B cell (primary cell): ENCODE data around the gene PRUNE1. TPM values are rescaled to one million over a fixed set of nuclear protein-coding genes. Genes with fewer than 3 reads are reported as not detected.

Experiments
- ATAC-seq: fragments of 200-7000 bp; cut with Tn5 transposase; one replicate; pipeline ENCODE4 v1.10.0; 2021; ENCODE audit warnings: low read depth, mild to moderate bottlenecking, moderate number of reproducible peaks, moderate library complexity
- CTCF ChIA-PET: fragments of 350-600 bp; sonication (Branson Sonifier 250); formaldehyde crosslinking; loops from one replicate; lab custom pipeline; 2021; ENCODE audit warnings: antibody characterized with exemption, inconsistent platforms; lab: Charles Lee
- POLR2A ChIA-PET: fragments of 350-600 bp; sonication (Branson Sonifier 250); formaldehyde crosslinking; loops from one replicate; lab custom pipeline; 2021; ENCODE audit warnings: antibody characterized with exemption; lab: Charles Lee
- DNase-seq: peaks from one replicate; pipeline ENCODE4 v3.0.0; 2013
- H2AFZ ChIP-seq: 2 replicates; pipeline ENCODE4 v1.6.1; 2012; ENCODE audit warnings: mild to moderate bottlenecking, low read depth, low read length; ENCODE audit not compliant: insufficient read depth, poor library complexity, severe bottlenecking
- H3K27ac ChIP-seq, 2 donors: 1 replicate in 1 of 2; 2 replicates in 1 of 2; pipeline ENCODE4 v1.5.1; 2012 to 2013; ENCODE audit warnings: low read length in 2 of 2, mild to moderate bottlenecking in 2 of 2, moderate library complexity in 1 of 2
- H3K27me3 ChIP-seq, 4 experiments: fragments of 200-600 bp in 1 of 4; sonication (generic) in 1 of 4; replicated peaks in 1 of 4; 1 replicate in 2 of 4; 2 replicates in 2 of 4; pipeline versions ENCODE4 v1.6.1 to v1.7.0; 2013 to 2016; ENCODE audit warnings: low read length in 3 of 4, mild to moderate bottlenecking in 2 of 4, mixed read lengths in 1 of 4, moderate library complexity in 1 of 4; ENCODE audit not compliant: insufficient read depth in 4 of 4, control insufficient read depth in 3 of 4; ENCODE audit errors: control extremely low read depth in 1 of 4
- H3K36me3 ChIP-seq, 2 experiments: replicated peaks in 1 of 2; 1 replicate in 1 of 2; 2 replicates in 1 of 2; pipeline versions ENCODE4 v1.6.1 to v1.7.1; 2013; ENCODE audit warnings: low read length in 1 of 2; ENCODE audit not compliant: insufficient read depth in 2 of 2, control insufficient read depth in 1 of 2; ENCODE audit errors: control extremely low read depth in 1 of 2, extremely low read depth in 1 of 2
- H3K4me1 ChIP-seq, 2 donors: fragments of 200-600 bp in 1 of 2; sonication (generic) in 1 of 2; 1 replicate in 1 of 2; 2 replicates in 1 of 2; pipeline versions ENCODE4 v1.5.1 to v1.6.1; 2013 to 2017; ENCODE audit warnings: low read length in 2 of 2; ENCODE audit not compliant: control insufficient read depth in 2 of 2, insufficient read depth in 2 of 2
- H3K4me2 ChIP-seq: replicated peaks from 2 replicates; pipeline ENCODE3; 2012; ENCODE audit warnings: mild to moderate bottlenecking, low read depth, low read length; ENCODE audit not compliant: poor library complexity, severe bottlenecking
- H3K4me3 ChIP-seq, 5 experiments: fragments of 200-600 bp in 1 of 5; sonication (generic) in 1 of 5; 1 replicate in 3 of 5; 2 replicates in 2 of 5; pipeline versions ENCODE4 v1.5.1 to v1.7.0; 2011 to 2016; ENCODE audit warnings: low read length in 4 of 5, mild to moderate bottlenecking in 4 of 5, low read depth in 2 of 5, control low read depth in 1 of 5, moderate library complexity in 1 of 5; ENCODE audit not compliant: insufficient read depth in 1 of 5; ENCODE audit errors: control extremely low read depth in 1 of 5, extremely low read depth in 1 of 5
- H3K79me2 ChIP-seq: fragments of 200-600 bp; sonication (generic); one replicate; pipeline ENCODE4 v1.6.0; 2016; ENCODE audit warnings: low read length; ENCODE audit not compliant: control insufficient read depth, insufficient read depth
- H3K9ac ChIP-seq: fragments of 200-600 bp; sonication (generic); 2 replicates; pipeline ENCODE4 v1.6.1; 2017; ENCODE audit warnings: mild to moderate bottlenecking, low read length, moderate library complexity
- H3K9me3 ChIP-seq, 3 donors: one replicate each; pipeline versions ENCODE4 v1.6.1 to v1.7.1; 2013; ENCODE audit warnings: low read length in 2 of 3; ENCODE audit not compliant: control insufficient read depth in 2 of 3, insufficient read depth in 1 of 3; ENCODE audit errors: control extremely low read depth in 1 of 3
- H4K20me1 ChIP-seq: 2 replicates; pipeline ENCODE4 v1.6.0; 2012; ENCODE audit warnings: mild to moderate bottlenecking, low read length; ENCODE audit not compliant: insufficient read depth, control insufficient read depth, poor library complexity, severe bottlenecking
- H3K27ac Mint-ChIP-seq: one replicate; pipeline ENCODE4 v1.8.0; 2021; ENCODE audit warnings: mixed read lengths
- H3K27me3 Mint-ChIP-seq: one replicate; pipeline ENCODE4 v1.8.0; 2021; ENCODE audit warnings: mixed read lengths
- H3K4me1 Mint-ChIP-seq: one replicate; pipeline ENCODE4 v1.8.0; 2021; ENCODE audit warnings: mixed read lengths
- H3K4me3 Mint-ChIP-seq: one replicate; pipeline ENCODE4 v1.8.0; 2021; ENCODE audit warnings: mixed read lengths
- H3K9me3 Mint-ChIP-seq: one replicate; pipeline ENCODE4 v1.8.0; 2022; ENCODE audit warnings: mixed read lengths; ENCODE audit not compliant: insufficient read depth
- EZH2 ChIP-seq: IDR thresholded peaks from 2 replicates; pipeline ENCODE4 v1.6.1; 2012; ENCODE audit warnings: borderline replicate concordance, low read depth, mild to moderate bottlenecking, moderate library complexity, low read length; ENCODE audit not compliant: insufficient read depth, poor library complexity, severe bottlenecking
- WGBS: methylation state at CpG from one replicate; pipeline ENCODE4 v1.1.5; 2013; ENCODE audit warnings: missing lambda C conversion rate; ENCODE audit not compliant: insufficient coverage; 5-methylcytosine and 5-hydroxymethylcytosine counted together
- intact Hi-C: fragments of 100-400 bp; cut with micrococcal nuclease; formaldehyde crosslinking; loops from one replicate; pipeline ENCODE4 v1.10.0; 2022
- polyA plus RNA-seq: library from polyadenylated mRNA; depleted of rRNA; stranded (reverse); fragments of >200 nt; gene quantifications from 2 replicates; pipeline ENCODE4 v1.2.3, GENCODE V29; 2012
- total RNA-seq, 2 donors: library from RNA; stranded (reverse); fragments of 120-200 nt in 1 of 2; gene quantifications; 1 replicate in 1 of 2; 2 replicates in 1 of 2; pipeline versions ENCODE4 v1.2.3 to v1.2.4, GENCODE V29; 2013 to 2022
- TF ChIP-seq, protein P1 (sequence below): fragments of 200-600 bp; IDR thresholded peaks from one replicate; pipeline ENCODE4 v1.8.0; 2022; ENCODE audit warnings: antibody characterized with exemption, mild to moderate bottlenecking

Gene PRUNE1
- total and polyA plus RNA-seq, 2 donors (not counting 1 experiment from before 2014, with no cell fraction given): 15.9 to 21.3 TPM

DNA sequence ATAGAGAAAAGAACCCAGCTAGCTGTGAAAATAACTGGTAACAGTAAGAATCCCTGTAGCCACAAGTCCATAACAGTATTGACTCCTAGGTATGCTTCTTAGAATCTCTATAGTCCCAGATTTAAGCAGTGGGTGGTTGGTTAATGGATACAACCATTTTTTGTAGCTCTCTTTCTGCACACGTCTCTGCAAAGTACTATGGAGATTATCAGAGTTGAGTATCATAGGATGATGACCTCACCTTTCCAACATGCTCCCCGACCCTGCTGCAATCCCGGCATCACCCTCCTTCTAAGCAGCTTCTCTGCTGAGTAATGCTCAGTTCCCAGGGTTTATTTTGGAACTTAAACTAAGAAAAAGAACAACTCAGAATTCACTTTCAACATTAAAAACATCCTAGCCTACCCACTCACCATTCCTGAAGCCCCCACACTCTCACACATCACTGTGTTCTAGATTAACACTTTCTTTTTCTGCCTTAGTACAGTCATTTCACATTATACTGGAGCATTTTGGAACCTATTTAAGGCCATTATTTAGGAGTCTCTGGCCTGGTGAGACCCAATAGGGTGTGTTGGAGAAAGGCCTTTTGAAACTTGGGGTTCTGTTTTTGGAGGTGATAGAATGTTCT lies 54.6 kb downstream of the PRUNE1 start:
- WGBS: 92% methylated on average over 2 of the region's 3 CpGs
- H3K4me2 ChIP-seq: no peak overlapping the region
- POLR2A ChIA-PET: no interaction called here
- H3K4me1 ChIP-seq: peaks cover 10 to 12% of the 10 kb centered on the region in 2 donors
- DNase-seq (no peak), ATAC-seq (no peak)
- H3K9me3 Mint-ChIP-seq: no peaks in the 10 kb centered on the region
- peaks cover 6% of the 10 kb centered on the region for H4K20me1 ChIP-seq
- no peak overlapping the region for H3K27ac ChIP-seq
- TF ChIP-seq EZH2: no peak
- TF ChIP-seq, protein P1, sequence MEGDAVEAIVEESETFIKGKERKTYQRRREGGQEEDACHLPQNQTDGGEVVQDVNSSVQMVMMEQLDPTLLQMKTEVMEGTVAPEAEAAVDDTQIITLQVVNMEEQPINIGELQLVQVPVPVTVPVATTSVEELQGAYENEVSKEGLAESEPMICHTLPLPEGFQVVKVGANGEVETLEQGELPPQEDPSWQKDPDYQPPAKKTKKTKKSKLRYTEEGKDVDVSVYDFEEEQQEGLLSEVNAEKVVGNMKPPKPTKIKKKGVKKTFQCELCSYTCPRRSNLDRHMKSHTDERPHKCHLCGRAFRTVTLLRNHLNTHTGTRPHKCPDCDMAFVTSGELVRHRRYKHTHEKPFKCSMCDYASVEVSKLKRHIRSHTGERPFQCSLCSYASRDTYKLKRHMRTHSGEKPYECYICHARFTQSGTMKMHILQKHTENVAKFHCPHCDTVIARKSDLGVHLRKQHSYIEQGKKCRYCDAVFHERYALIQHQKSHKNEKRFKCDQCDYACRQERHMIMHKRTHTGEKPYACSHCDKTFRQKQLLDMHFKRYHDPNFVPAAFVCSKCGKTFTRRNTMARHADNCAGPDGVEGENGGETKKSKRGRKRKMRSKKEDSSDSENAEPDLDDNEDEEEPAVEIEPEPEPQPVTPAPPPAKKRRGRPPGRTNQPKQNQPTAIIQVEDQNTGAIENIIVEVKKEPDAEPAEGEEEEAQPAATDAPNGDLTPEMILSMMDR: no peak
- no peak overlapping the region for H2AFZ ChIP-seq
- H3K36me3 ChIP-seq: no peaks in the 10 kb centered on the region
- no peaks in the 10 kb centered on the region for H3K9me3 ChIP-seq
- H3K4me3 ChIP-seq: no peak overlapping the region
- H3K27ac Mint-ChIP-seq: no peak overlapping the region
- H3K9ac ChIP-seq: no peak overlapping the region
- H3K4me3 Mint-ChIP-seq: no peak overlapping the region
- H3K27me3 Mint-ChIP-seq: no peaks in the 10 kb centered on the region
- H3K4me1 Mint-ChIP-seq: peaks cover 19% of the 10 kb centered on the region
- intact Hi-C loops: no loop called here
- no peaks in the 10 kb centered on the region for H3K27me3 ChIP-seq
- CTCF ChIA-PET: interaction anchor here (0.5 to 9.2 kb wide), 6 partner anchors 9 to 620 kb away, joined by 3 to 63 read pairs (median 4); partner anchors contain the start of gene C1orf56
- H3K79me2 ChIP-seq: peaks cover 31% of the 10 kb centered on the region

DNA sequence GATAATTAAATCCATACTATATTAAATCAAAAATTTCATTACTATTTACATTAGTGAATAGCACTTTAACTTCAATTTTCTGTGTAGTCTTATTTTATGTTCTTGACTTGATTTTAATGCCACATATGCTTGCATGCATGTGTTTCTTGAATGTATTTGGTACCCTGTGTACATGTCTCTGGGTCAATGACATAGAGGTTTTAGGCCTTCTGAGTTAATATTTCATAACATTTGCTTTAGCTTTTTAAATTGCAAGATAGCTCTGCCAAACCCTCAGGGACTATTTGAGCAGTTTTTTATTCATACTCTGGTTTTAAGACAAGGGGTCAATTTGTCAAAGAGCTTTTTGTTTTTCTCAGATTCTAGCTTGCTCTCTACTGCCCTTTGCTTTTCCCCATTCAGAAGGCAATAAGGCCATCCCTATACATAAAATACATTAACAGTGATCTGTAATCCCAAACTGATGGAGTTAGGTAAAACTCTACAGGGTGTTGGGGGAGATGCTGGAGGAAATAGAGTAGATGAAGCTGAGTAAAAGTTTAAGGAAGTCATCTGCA lies 56.9 kb downstream of the PRUNE1 start:
- peaks cover 14% of the 10 kb centered on the region for H3K4me1 Mint-ChIP-seq
- H3K4me3 Mint-ChIP-seq: no peak overlapping the region
- intact Hi-C loops: no loop called here
- no peak for ATAC-seq
- no peak overlapping the region for H3K27ac ChIP-seq
- POLR2A ChIA-PET: interaction anchor here (0.6 kb wide), 1 partner anchor 189 kb away, joined by 7 read pairs; the partner anchor contains the start of gene PSMD4
- no peaks in the 10 kb centered on the region for H3K27me3 ChIP-seq
- no peaks in the 10 kb centered on the region for H3K36me3 ChIP-seq
- no peak for TF ChIP-seq EZH2
- TF ChIP-seq, protein P1: no peak
- H3K9me3 Mint-ChIP-seq: no peaks in the 10 kb centered on the region
- no peak overlapping the region for H3K9ac ChIP-seq
- peaks cover 12 to 13% of the 10 kb centered on the region in 2 donors for H3K4me1 ChIP-seq
- CTCF ChIA-PET: interaction anchor here (1.0 to 1.3 kb wide), 3 partner anchors 9 to 70 kb away, joined by 3 to 4 read pairs (median 3); no protein-coding TSS in a partner anchor
- H3K4me3 ChIP-seq: no peak overlapping the region
- H3K9me3 ChIP-seq: no peaks in the 10 kb centered on the region
- no peak overlapping the region for H3K4me2 ChIP-seq
- H4K20me1 ChIP-seq: no peaks in the 10 kb centered on the region
- no peaks in the 10 kb centered on the region for H3K27me3 Mint-ChIP-seq
- no peak overlapping the region for H2AFZ ChIP-seq
- H3K27ac Mint-ChIP-seq: no peak overlapping the region
- peaks cover 16% of the 10 kb centered on the region for H3K79me2 ChIP-seq
- no peak for DNase-seq
